Activated B cell treated with CpG ODN at 0.5 μM for 24 hours (primary cell): ENCODE results near the gene DLGAP4. TPM values are rescaled to one million over a fixed set of nuclear protein-coding genes. Genes with fewer than 3 reads are reported as not detected.

ENCODE experiments used
- ATAC-seq: fragments of 200-7000 bp; cut with Tn5 transposase; one replicate; pipeline ENCODE4 v1.10.0; 2021; ENCODE audit warnings: low read depth, mild to moderate bottlenecking, moderate library complexity
- CTCF ChIA-PET: fragments of 350-600 bp; sonication (Branson Sonifier 250); formaldehyde crosslinking; loops from one replicate; lab custom pipeline; 2021; ENCODE audit warnings: antibody characterized with exemption; lab: Charles Lee
- POLR2A ChIA-PET: fragments of 350-600 bp; sonication (Branson Sonifier 250); formaldehyde crosslinking; loops from one replicate; lab custom pipeline; 2021; ENCODE audit warnings: antibody characterized with exemption; lab: Charles Lee
- DNase-seq: peaks from one replicate; pipeline ENCODE4 v3.0.0; 2022
- H3K27ac Mint-ChIP-seq: one replicate; pipeline ENCODE4 v1.8.0; 2020; ENCODE audit warnings: mixed read lengths
- H3K27me3 Mint-ChIP-seq: one replicate; pipeline ENCODE4 v1.8.0; 2021; ENCODE audit warnings: mixed read lengths
- H3K36me3 Mint-ChIP-seq: one replicate; pipeline ENCODE4 v1.8.0; 2021; ENCODE audit warnings: low read depth, mixed read lengths
- H3K4me1 Mint-ChIP-seq: one replicate; pipeline ENCODE4 v1.8.0; 2021; ENCODE audit warnings: mixed read lengths
- H3K4me3 Mint-ChIP-seq: one replicate; pipeline ENCODE4 v1.8.0; 2020; ENCODE audit warnings: mild to moderate bottlenecking, mixed read lengths
- H3K9me3 Mint-ChIP-seq: one replicate; pipeline ENCODE4 v1.8.0; 2020; ENCODE audit warnings: mixed read lengths
- CTCF ChIP-seq: fragments of 200-600 bp; IDR thresholded peaks from one replicate; pipeline ENCODE4 v1.8.0; 2022; ENCODE audit warnings: antibody characterized with exemption, mild to moderate bottlenecking
- intact Hi-C: fragments of 100-400 bp; cut with micrococcal nuclease; formaldehyde crosslinking; loops from one replicate; pipeline ENCODE4 v1.15.1; 2024
- total RNA-seq: library from RNA; stranded (reverse); gene quantifications from 2 replicates; pipeline ENCODE4 v1.2.3, GENCODE V29; 2022

The DLGAP4 gene
- total RNA-seq, 1 donor from 2014 or later = 38.7 TPM

GRCh38 chr20:36310215-36310981, 4.3 kb downstream of the DLGAP4 start:
- H3K9me3 Mint-ChIP-seq = no peaks in the 10 kb centered on the region
- ChIA-PET POLR2A (no interaction called here), CTCF (no interaction called here)
- no peaks in the 10 kb centered on the region for H3K36me3 Mint-ChIP-seq
- H3K4me3 Mint-ChIP-seq = no peak overlapping the region
- intact Hi-C loops = no loop called here
- DNase-seq = no peak
- no peak for ATAC-seq
- H3K27me3 Mint-ChIP-seq = peaks cover 41% of the 10 kb centered on the region
- peaks cover 8% of the 10 kb centered on the region for H3K4me1 Mint-ChIP-seq
- no peak overlapping the region for H3K27ac Mint-ChIP-seq
- no peak for TF ChIP-seq CTCF

- CTCF ChIA-PET = no interaction called here
- POLR2A ChIA-PET = no interaction called here
- DNase-seq (no peak), ATAC-seq (no peak)
- no peak overlapping the region for H3K27ac Mint-ChIP-seq
- no peaks in the 10 kb centered on the region for H3K9me3 Mint-ChIP-seq
- TF ChIP-seq CTCF = no peak
- H3K4me1 Mint-ChIP-seq = peaks cover 6% of the 10 kb centered on the region
- intact Hi-C loops = no loop called here
- H3K4me3 Mint-ChIP-seq = no peak overlapping the region
- H3K27me3 Mint-ChIP-seq = peaks cover 39% of the 10 kb centered on the region
- H3K36me3 Mint-ChIP-seq = no peaks in the 10 kb centered on the region
Measured at GRCh38 chr20:36311141-36311853, 5.2 kb downstream of the DLGAP4 start.

- Mint-ChIP-seq H3K4me3 (no peak overlapping the region), H3K36me3 (no peaks in the 10 kb centered on the region), H3K27ac (no peak overlapping the region), H3K9me3 (no peaks in the 10 kb centered on the region), H3K4me1 (peaks cover 4% of the 10 kb centered on the region), H3K27me3 (peaks cover 39% of the 10 kb centered on the region)
- DNase-seq (no peak), ATAC-seq (no peak)
- POLR2A ChIA-PET = no interaction called here
- intact Hi-C loops = no loop called here
- TF ChIP-seq CTCF = no peak
- CTCF ChIA-PET = no interaction called here
Measured at GRCh38 chr20:36311854-36312723, 6.0 kb downstream of the DLGAP4 start.

DNA sequence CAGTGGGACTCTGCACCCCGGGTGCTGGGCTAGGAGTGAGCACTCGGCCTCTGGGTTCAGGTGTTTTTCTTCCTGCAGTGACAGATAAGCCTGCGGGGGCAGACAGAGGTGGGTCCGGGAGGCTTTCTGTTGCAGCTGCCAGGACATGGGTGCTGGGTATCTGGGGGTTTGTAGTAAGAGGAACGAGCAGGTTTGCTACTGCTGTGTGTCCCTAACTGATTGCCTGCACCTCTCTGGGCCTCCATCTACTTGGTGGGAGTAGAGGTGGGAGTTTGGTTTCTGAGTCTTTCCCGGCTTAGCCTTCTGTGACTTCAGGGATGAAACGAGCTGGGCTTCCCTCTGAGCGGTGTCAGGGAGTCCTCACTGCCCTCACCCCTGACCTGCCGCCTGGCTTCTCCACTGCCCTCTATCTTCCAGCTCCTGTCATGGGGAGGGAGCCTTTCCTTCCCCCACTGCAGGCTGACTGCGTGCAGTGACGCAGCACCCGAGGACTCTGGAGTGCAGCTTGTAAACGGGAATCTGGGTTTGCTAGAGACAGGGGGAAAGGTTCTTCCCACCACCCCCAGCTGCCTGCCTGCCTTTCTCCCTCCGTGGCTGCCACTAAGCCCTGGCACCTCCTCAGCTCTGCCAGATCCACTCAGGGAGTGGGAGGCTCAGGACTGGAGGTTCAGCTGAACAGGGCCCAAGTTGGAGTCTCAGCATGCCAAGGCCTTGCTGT, 6.7 kb downstream of the DLGAP4 start:
- intact Hi-C loops = no loop called here
- ChIA-PET CTCF (no interaction called here), POLR2A (no interaction called here)
- no peak for DNase-seq
- H3K4me1 Mint-ChIP-seq = no peaks in the 10 kb centered on the region
- ATAC-seq = no peak
- no peak for TF ChIP-seq CTCF
- H3K4me3 Mint-ChIP-seq = no peak overlapping the region
- H3K27ac Mint-ChIP-seq = no peak overlapping the region
- no peaks in the 10 kb centered on the region for H3K36me3 Mint-ChIP-seq
- peaks cover 37% of the 10 kb centered on the region for H3K27me3 Mint-ChIP-seq
- H3K9me3 Mint-ChIP-seq = no peaks in the 10 kb centered on the region
